Prostate gland (tissue), 2 donors: ENCODE measurements around the gene EPHA6. TPM values are rescaled to one million over a fixed set of nuclear protein-coding genes. Genes with fewer than 3 reads are reported as not detected.

Experiments used
- DNase-seq: peaks from one replicate; pipeline ENCODE4 v3.0.0-alpha.2; 2019; ENCODE audit warnings: low spot score
- H3K27ac ChIP-seq, 2 donors: fragments of 200-600 bp; sonication (generic); 2 replicates each; pipeline ENCODE4 v1.5.1; 2017 to 2019
- H3K27me3 ChIP-seq: fragments of 200-600 bp; sonication (generic); replicated peaks from 2 replicates; pipeline ENCODE4 v1.5.1; 2019; ENCODE audit not compliant: insufficient read depth
- H3K36me3 ChIP-seq, 2 donors: fragments of 200-600 bp; sonication (generic); 1 replicate in 1 of 2; 2 replicates in 1 of 2; pipeline versions ENCODE4 v1.5.1 to v1.8.1; 2017 to 2019
- H3K4me1 ChIP-seq: fragments of 200-600 bp; sonication (generic); replicated peaks from 2 replicates; pipeline ENCODE4 v1.5.1; 2019
- H3K4me3 ChIP-seq, 2 donors: fragments of 200-600 bp; sonication (generic); 2 replicates each; pipeline ENCODE4 v1.5.1; 2017 to 2019
- H3K9me3 ChIP-seq: fragments of 200-600 bp; sonication (generic); 2 replicates; pipeline ENCODE4 v1.5.1; 2017
- CTCF ChIP-seq, 4 experiments: fragments of 200-600 bp in 2 of 4; fragments of 450-650 bp in 2 of 4; sonication (generic) in 2 of 4; IDR thresholded peaks; 1 replicate in 3 of 4; 2 replicates in 1 of 4; pipeline ENCODE4 v1.5.1; 2016 to 2019; ENCODE audit warnings: antibody characterized with exemption in 4 of 4, mild to moderate bottlenecking in 2 of 4, moderate library complexity in 2 of 4
- POLR2A ChIP-seq: fragments of 450-650 bp; IDR thresholded peaks from one replicate; pipeline ENCODE4 v1.6.1; 2016; ENCODE audit warnings: antibody characterized with exemption, mild to moderate bottlenecking
- POLR2AphosphoS5 ChIP-seq: sonication (generic); formaldehyde crosslinking; IDR thresholded peaks from one replicate; pipeline ENCODE4 v1.6.1; 2017; ENCODE audit warnings: antibody characterized with exemption
- WGBS: methylation state at CpG from one replicate; pipeline ENCODE4 v1.1.5; 2018; 5-methylcytosine and 5-hydroxymethylcytosine counted together
- intact Hi-C: fragments of 100-400 bp; cut with DNase I; formaldehyde crosslinking; loops from one replicate; pipeline ENCODE4 v1.14.2; 2022
- total RNA-seq, 2 donors: library from RNA; depleted of rRNA; stranded (reverse); fragments of >200 nt; gene quantifications; one replicate each; pipeline ENCODE4 v1.1.0, GENCODE V29; 2016

The EPHA6 gene
- total RNA-seq, 2 donors from 2014 or later, result 1.1 to 3.7 TPM

GRCh38 chr3:97257942-97258697 is 443.7 kb downstream of the EPHA6 start:
- no peaks in the 10 kb centered on the region for H3K36me3 ChIP-seq
- TF ChIP-seq POLR2AphosphoS5 (no peak), POLR2A (no peak), CTCF (IDR thresholded peaks at IDR 0.05) (no peak)
- 77% methylated on average over 1 of the region's 1 CpG for WGBS
- H3K27me3 ChIP-seq, result no peaks in the 10 kb centered on the region
- H3K27ac ChIP-seq, result no peak overlapping the region
- no peak for DNase-seq
- H3K4me1 ChIP-seq, result no peaks in the 10 kb centered on the region
- H3K4me3 ChIP-seq, result no peak overlapping the region
- intact Hi-C loops, result no loop called here
- no peaks in the 10 kb centered on the region for H3K9me3 ChIP-seq

GRCh38 chr3:97259263-97259662 is 444.9 kb downstream of the EPHA6 start:
- 85% methylated on average over 1 of the region's 1 CpG for WGBS
- H3K9me3 ChIP-seq, result no peaks in the 10 kb centered on the region
- H3K4me3 ChIP-seq, result no peak overlapping the region
- intact Hi-C loops, result no loop called here
- TF ChIP-seq CTCF (IDR thresholded peaks at IDR 0.05), result no peak
- TF ChIP-seq POLR2A, result no peak
- no peak for TF ChIP-seq POLR2AphosphoS5
- no peaks in the 10 kb centered on the region for H3K4me1 ChIP-seq
- no peaks in the 10 kb centered on the region for H3K27me3 ChIP-seq
- DNase-seq, result no peak
- H3K36me3 ChIP-seq, result no peaks in the 10 kb centered on the region
- H3K27ac ChIP-seq, result no peak overlapping the region

- no peaks in the 10 kb centered on the region for H3K9me3 ChIP-seq
- no peak overlapping the region for H3K4me3 ChIP-seq
- 94% methylated on average over 8 of the region's 8 CpGs for WGBS
- TF ChIP-seq POLR2A (no peak), POLR2AphosphoS5 (no peak), CTCF (IDR thresholded peaks at IDR 0.05) (no peak)
- no peak overlapping the region for H3K27ac ChIP-seq
- intact Hi-C loops, result no loop called here
- no peaks in the 10 kb centered on the region for H3K36me3 ChIP-seq
- no peaks in the 10 kb centered on the region for H3K27me3 ChIP-seq
- H3K4me1 ChIP-seq, result no peaks in the 10 kb centered on the region
- no peak for DNase-seq
Measured at GRCh38 chr3:97264180-97264579, 449.8 kb downstream of the EPHA6 start.

- intact Hi-C loops, result no loop called here
- Histone ChIP-seq H3K4me3 (no peak overlapping the region), H3K27me3 (no peaks in the 10 kb centered on the region), H3K9me3 (no peaks in the 10 kb centered on the region), H3K4me1 (no peaks in the 10 kb centered on the region), H3K27ac (no peak overlapping the region), H3K36me3 (no peaks in the 10 kb centered on the region)
- no peak for TF ChIP-seq POLR2AphosphoS5
- no peak for TF ChIP-seq POLR2A
- TF ChIP-seq CTCF (IDR thresholded peaks at IDR 0.05), result no peak
- WGBS, result 97% methylated on average over 18 of the region's 19 CpGs
- no peak for DNase-seq
Measured at GRCh38 chr3:97265237-97266005, 451.0 kb downstream of the EPHA6 start.
